Gastrocnemius medialis (tissue), 4 donors: ENCODE results near the gene HOXC11.

Source experiments
- POLR2A ChIP-seq, 2 donors: fragments of 450-650 bp; IDR thresholded peaks; one replicate each; pipeline ENCODE4 v1.6.1; 2017; ENCODE audit warnings: antibody characterized with exemption in 2 of 2, mild to moderate bottlenecking in 2 of 2, moderate library complexity in 2 of 2
- TF ChIP-seq, protein P1 (sequence below), 5 experiments: fragments of 450-650 bp in 3 of 5; fragments of 200-600 bp in 2 of 5; sonication (generic) in 2 of 5; IDR thresholded peaks in 4 of 5; conservative IDR thresholded peaks in 1 of 5; 1 replicate in 4 of 5; 2 replicates in 1 of 5; pipeline ENCODE4 v1.5.1; 2016 to 2019; ENCODE audit warnings: antibody characterized with exemption in 5 of 5, mild to moderate bottlenecking in 3 of 5, moderate library complexity in 3 of 5

DNA sequence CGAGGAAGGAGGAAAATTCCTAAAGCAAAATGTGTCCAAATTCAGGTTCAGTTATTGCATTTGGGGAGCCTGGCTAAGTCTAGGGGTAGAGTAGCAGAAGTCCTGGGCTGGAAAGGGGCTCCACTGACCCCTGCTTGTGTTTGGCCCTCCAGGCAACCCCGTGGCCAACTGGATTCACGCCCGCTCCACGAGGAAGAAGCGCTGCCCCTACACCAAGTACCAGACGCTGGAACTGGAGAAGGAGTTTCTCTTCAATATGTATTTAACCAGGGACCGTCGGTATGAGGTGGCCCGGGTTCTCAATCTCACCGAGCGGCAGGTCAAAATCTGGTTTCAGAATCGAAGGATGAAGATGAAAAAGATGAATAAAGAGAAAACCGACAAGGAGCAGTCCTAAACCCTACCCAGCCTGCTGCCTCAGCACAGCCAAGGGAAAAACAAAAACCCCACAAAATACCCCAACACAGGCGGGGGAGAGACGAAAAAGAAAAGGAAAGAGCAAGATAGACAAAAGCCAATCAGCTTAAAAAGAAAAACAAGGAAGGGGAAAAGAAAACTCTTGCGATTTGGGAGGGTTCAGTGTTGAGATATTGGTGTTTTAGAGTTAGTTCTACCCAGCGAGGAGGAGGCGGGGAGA lies 29.5 kb downstream of the HOXC11 start:
- TF ChIP-seq, protein P1, sequence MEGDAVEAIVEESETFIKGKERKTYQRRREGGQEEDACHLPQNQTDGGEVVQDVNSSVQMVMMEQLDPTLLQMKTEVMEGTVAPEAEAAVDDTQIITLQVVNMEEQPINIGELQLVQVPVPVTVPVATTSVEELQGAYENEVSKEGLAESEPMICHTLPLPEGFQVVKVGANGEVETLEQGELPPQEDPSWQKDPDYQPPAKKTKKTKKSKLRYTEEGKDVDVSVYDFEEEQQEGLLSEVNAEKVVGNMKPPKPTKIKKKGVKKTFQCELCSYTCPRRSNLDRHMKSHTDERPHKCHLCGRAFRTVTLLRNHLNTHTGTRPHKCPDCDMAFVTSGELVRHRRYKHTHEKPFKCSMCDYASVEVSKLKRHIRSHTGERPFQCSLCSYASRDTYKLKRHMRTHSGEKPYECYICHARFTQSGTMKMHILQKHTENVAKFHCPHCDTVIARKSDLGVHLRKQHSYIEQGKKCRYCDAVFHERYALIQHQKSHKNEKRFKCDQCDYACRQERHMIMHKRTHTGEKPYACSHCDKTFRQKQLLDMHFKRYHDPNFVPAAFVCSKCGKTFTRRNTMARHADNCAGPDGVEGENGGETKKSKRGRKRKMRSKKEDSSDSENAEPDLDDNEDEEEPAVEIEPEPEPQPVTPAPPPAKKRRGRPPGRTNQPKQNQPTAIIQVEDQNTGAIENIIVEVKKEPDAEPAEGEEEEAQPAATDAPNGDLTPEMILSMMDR (IDR thresholded peaks at IDR 0.05 in 4 of 5, conservative IDR thresholded peaks at IDR 0.05 in 1 of 5), result no peak
- TF ChIP-seq POLR2A (IDR thresholded peaks at IDR 0.05), result no peak
